GM11168 (cell line): ENCODE results near the gene CCDC40.

Experiments used
- in situ Hi-C: fragments of 300-500 bp; cut with MboI; formaldehyde crosslinking; loops from one replicate; pipeline ENCODE4 v1.12.0; 2022; ENCODE audit warnings: low sequenced_read_pairs; ENCODE audit not compliant: unreplicated experiment

CCDC40 gene

GRCh38 chr17:80018917-80019651 lies 17.4 kb upstream of the CCDC40 start:
- in situ Hi-C loops, result no loop called here

GRCh38 chr17:80021600-80021999 lies 14.8 kb upstream of the CCDC40 start:
- in situ Hi-C loops, result no loop called here

GRCh38 chr17:80023481-80024205 lies 12.8 kb upstream of the CCDC40 start:
- in situ Hi-C loops, result no loop called here

GRCh38 chr17:80024206-80024972 lies 12.1 kb upstream of the CCDC40 start:
- in situ Hi-C loops, result no loop called here

GRCh38 chr17:80025140-80025539 lies 11.3 kb upstream of the CCDC40 start:
- in situ Hi-C loops, result no loop called here

- in situ Hi-C loops, result no loop called here
These were observed 10.6 kb upstream of the CCDC40 start for GRCh38 chr17:80025796-80026195.

- in situ Hi-C loops, result no loop called here
These were observed 9.9 kb upstream of the CCDC40 start for GRCh38 chr17:80026359-80027042.

GRCh38 chr17:80027043-80027435 lies 9.4 kb upstream of the CCDC40 start:
- in situ Hi-C loops, result no loop called here

GRCh38 chr17:80028030-80028429 lies 8.4 kb upstream of the CCDC40 start:
- in situ Hi-C loops, result no loop called here

GRCh38 chr17:80029258-80029974 lies 7.0 kb upstream of the CCDC40 start:
- in situ Hi-C loops, result no loop called here

- in situ Hi-C loops, result no loop called here
These were observed 5.6 kb upstream of the CCDC40 start for GRCh38 chr17:80030730-80031410.

- in situ Hi-C loops, result no loop called here
These were observed 4.6 kb upstream of the CCDC40 start for GRCh38 chr17:80031691-80032430.

GRCh38 chr17:80032614-80033171 lies 3.7 kb upstream of the CCDC40 start:
- in situ Hi-C loops, result no loop called here

- in situ Hi-C loops, result no loop called here
These were observed 2.6 kb upstream of the CCDC40 start for GRCh38 chr17:80033840-80034239.

GRCh38 chr17:80034791-80035686 lies 1.4 kb upstream of the CCDC40 start:
- in situ Hi-C loops, result no loop called here

GRCh38 chr17:80035687-80035936 lies 830 bp upstream of the CCDC40 start, which contains the start of gene TBC1D16:
TBC1D16 (minus strand) TSS chr17:80035872; CDS start chr17:80013547, 22,325 bp downstream.
- in situ Hi-C loops, result no loop called here

- in situ Hi-C loops, result no loop called here
These were observed 454 bp downstream of the CCDC40 start for GRCh38 chr17:80036715-80037477.
